Transverse colon (tissue), 4 donors: ENCODE measurements around the gene SMIM36. TPM values are rescaled to one million over a fixed set of nuclear protein-coding genes. Genes with fewer than 3 reads are reported as not detected.

ENCODE experiments used
- DNase-seq: peaks from one replicate; pipeline ENCODE4 v3.0.0-alpha.2; 2019
- H3K27ac ChIP-seq, 4 donors: fragments of 200-600 bp; sonication (generic); 2 replicates each; pipeline ENCODE4 v1.5.1; 2016 to 2018; ENCODE audit warnings: inconsistent platforms in 4 of 4
- H3K27me3 ChIP-seq: fragments of 200-600 bp; sonication (generic); 2 replicates; pipeline ENCODE4 v1.5.1; 2017; ENCODE audit warnings: inconsistent platforms
- H3K36me3 ChIP-seq, 4 donors: fragments of 200-600 bp; sonication (generic); 2 replicates each; pipeline ENCODE4 v1.5.1; 2017 to 2019; ENCODE audit warnings: inconsistent platforms in 4 of 4
- H3K4me1 ChIP-seq, 4 donors: fragments of 200-600 bp; sonication (generic); 2 replicates each; pipeline ENCODE4 v1.5.1; 2017 to 2020; ENCODE audit warnings: inconsistent platforms in 4 of 4
- H3K4me3 ChIP-seq, 4 donors: fragments of 200-600 bp; sonication (generic); 1 replicate in 1 of 4; 2 replicates in 3 of 4; pipeline versions ENCODE4 v1.5.1 to v1.6.1; 2017 to 2019; ENCODE audit warnings: inconsistent platforms in 4 of 4
- H3K9me3 ChIP-seq, 2 donors: fragments of 200-600 bp; sonication (generic); 2 replicates each; pipeline ENCODE4 v1.5.1; 2017 to 2019; ENCODE audit warnings: inconsistent platforms in 2 of 2
- EP300 ChIP-seq: sonication (generic); formaldehyde crosslinking; IDR thresholded peaks from one replicate; pipeline ENCODE4 v1.6.1; 2017; ENCODE audit warnings: antibody characterized with exemption, low read depth
- POLR2A ChIP-seq: fragments of 450-650 bp; IDR thresholded peaks from one replicate; pipeline ENCODE4 v1.6.1; 2016; ENCODE audit warnings: antibody characterized with exemption, mild to moderate bottlenecking, moderate library complexity
- POLR2AphosphoS5 ChIP-seq, 3 donors: sonication (generic); formaldehyde crosslinking; IDR thresholded peaks; one replicate each; pipeline ENCODE4 v1.6.1; 2016; ENCODE audit warnings: antibody characterized with exemption in 3 of 3
- WGBS, 2 donors: methylation state at CpG; one replicate each; pipeline ENCODE4 v1.1.5; 2018; ENCODE audit warnings: low coverage in 1 of 2; 5-methylcytosine and 5-hydroxymethylcytosine counted together
- in situ Hi-C, 4 donors: fragments of 200-750 bp; cut with MboI; loops; one replicate each; pipeline versions ENCODE4 v1.15.0 to v1.15.1; 2017; ENCODE audit warnings: low sequenced_read_pairs in 3 of 4, low pct_ligation_motif_present in 1 of 4, low pct_unique_long_range_greater_than_20kb in 1 of 4
- intact Hi-C: fragments of 100-400 bp; cut with DNase I; formaldehyde crosslinking; loops from one replicate; pipeline ENCODE4 v1.15.1; 2023; ENCODE audit warnings: low total_unique reads
- total RNA-seq, 4 donors: library from RNA; depleted of rRNA; stranded (reverse); fragments of >200 nt; gene quantifications; one replicate each; pipeline ENCODE4 v1.1.0, GENCODE V29; 2016
- TF ChIP-seq, protein P1 (sequence below), 5 experiments: fragments of 200-600 bp in 3 of 5; fragments of 450-650 bp in 2 of 5; sonication (generic) in 3 of 5; IDR thresholded peaks; 1 replicate in 2 of 5; 2 replicates in 3 of 5; pipeline ENCODE4 v1.5.1; 2016 to 2017; ENCODE audit warnings: antibody characterized with exemption in 5 of 5, inconsistent platforms in 3 of 5, mild to moderate bottlenecking in 2 of 5, moderate library complexity in 1 of 5

Gene SMIM36
- not detected for total RNA-seq

- Histone ChIP-seq H3K9me3 (no peaks in the 10 kb centered on the region), H3K27me3 (no peaks in the 10 kb centered on the region), H3K4me3 (no peak within 1 kb of the TSS), H3K27ac (no peak within 1 kb of the TSS), H3K4me1 (peaks cover 0 to 10% (median 0%) of the 10 kb centered on the region in 4 donors), H3K36me3 (no peaks in the 10 kb centered on the region)
- intact Hi-C loops, result loop anchor here (10.0 kb wide), 2 partner anchors 106 to 216 kb away; no protein-coding TSS in a partner anchor
- TF ChIP-seq, protein P1, sequence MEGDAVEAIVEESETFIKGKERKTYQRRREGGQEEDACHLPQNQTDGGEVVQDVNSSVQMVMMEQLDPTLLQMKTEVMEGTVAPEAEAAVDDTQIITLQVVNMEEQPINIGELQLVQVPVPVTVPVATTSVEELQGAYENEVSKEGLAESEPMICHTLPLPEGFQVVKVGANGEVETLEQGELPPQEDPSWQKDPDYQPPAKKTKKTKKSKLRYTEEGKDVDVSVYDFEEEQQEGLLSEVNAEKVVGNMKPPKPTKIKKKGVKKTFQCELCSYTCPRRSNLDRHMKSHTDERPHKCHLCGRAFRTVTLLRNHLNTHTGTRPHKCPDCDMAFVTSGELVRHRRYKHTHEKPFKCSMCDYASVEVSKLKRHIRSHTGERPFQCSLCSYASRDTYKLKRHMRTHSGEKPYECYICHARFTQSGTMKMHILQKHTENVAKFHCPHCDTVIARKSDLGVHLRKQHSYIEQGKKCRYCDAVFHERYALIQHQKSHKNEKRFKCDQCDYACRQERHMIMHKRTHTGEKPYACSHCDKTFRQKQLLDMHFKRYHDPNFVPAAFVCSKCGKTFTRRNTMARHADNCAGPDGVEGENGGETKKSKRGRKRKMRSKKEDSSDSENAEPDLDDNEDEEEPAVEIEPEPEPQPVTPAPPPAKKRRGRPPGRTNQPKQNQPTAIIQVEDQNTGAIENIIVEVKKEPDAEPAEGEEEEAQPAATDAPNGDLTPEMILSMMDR (IDR thresholded peaks at IDR 0.05), result no peak
- TF ChIP-seq EP300 (no peak), POLR2AphosphoS5 (IDR thresholded peaks at IDR 0.05) (no peak), POLR2A (no peak)
- in situ Hi-C loops, result loop anchor here in 3 of 4 donors (10.0 to 25.0 kb wide), 3 partner anchors 156 to 524 kb away; no protein-coding TSS in a partner anchor
- 91 to 94% methylated on average over 6 to 18 of the region's 18 CpGs for WGBS, 2 donors
- no peak for DNase-seq
These were observed at the start of gene SMIM36 for GRCh38 chr17:55510986-55511721. TSS of gene SMIM36 (minus strand) at chr17:55511452.

DNA sequence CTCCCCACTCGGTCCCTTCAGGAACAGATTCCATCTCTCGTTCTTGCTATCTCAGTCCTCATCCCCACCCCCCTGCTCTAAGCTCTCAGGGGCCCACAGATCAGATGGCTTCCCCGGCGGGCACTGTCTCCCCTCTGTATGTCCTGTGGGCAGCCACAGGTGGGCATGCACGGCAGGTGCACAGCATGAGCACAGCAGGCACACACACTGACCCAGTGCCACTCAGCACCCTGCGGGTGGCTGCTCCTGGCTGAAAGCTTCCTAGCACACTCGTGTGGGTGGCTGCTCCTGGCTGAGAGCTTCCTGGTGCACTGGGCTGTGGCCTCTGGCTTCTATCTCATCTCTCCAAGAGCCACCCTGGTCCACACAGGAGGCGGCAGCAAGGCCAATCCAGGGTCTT lies 44.5 kb upstream of the SMIM36 start:
- WGBS, 2 donors, result 86% methylated on average over 8 of the region's 8 CpGs; no CpG with 5 or more reads in 1 of the 2 donors
- in situ Hi-C loops (no loop called here), intact Hi-C loops (no loop called here)
- Histone ChIP-seq H3K36me3 (no peaks in the 10 kb centered on the region), H3K4me1 (no peaks in the 10 kb centered on the region), H3K9me3 (no peaks in the 10 kb centered on the region), H3K4me3 (no peak overlapping the region), H3K27ac (no peak overlapping the region), H3K27me3 (no peaks in the 10 kb centered on the region)
- TF ChIP-seq POLR2AphosphoS5 (IDR thresholded peaks at IDR 0.05) (no peak), POLR2A (no peak), EP300 (no peak)
- TF ChIP-seq, protein P1 (IDR thresholded peaks at IDR 0.05), result no peak
- no peak for DNase-seq

- 20 to 24% methylated on average over 1 to 2 of the region's 2 CpGs for WGBS, 2 donors
- intact Hi-C loops, result no loop called here
- DNase-seq, result no peak
- Histone ChIP-seq H3K9me3 (no peaks in the 10 kb centered on the region), H3K4me1 (no peaks in the 10 kb centered on the region), H3K27ac (no peak overlapping the region), H3K4me3 (no peak overlapping the region), H3K27me3 (no peaks in the 10 kb centered on the region), H3K36me3 (no peaks in the 10 kb centered on the region)
- in situ Hi-C loops, result loop anchor here in 2 of 4 donors (25.0 kb wide), 3 partner anchors 88 to 763 kb away; partner anchors contain the start of gene PCTP (in 1 of the 2)
- no peak for TF ChIP-seq EP300
- TF ChIP-seq POLR2AphosphoS5 (IDR thresholded peaks at IDR 0.05), result no peak
- TF ChIP-seq, protein P1 (IDR thresholded peaks at IDR 0.05), result no peak
- TF ChIP-seq POLR2A, result no peak
These were observed 37.9 kb upstream of the SMIM36 start for GRCh38 chr17:55549140-55549539.

GRCh38 chr17:55546991-55547664 lies 35.9 kb upstream of the SMIM36 start:
- Histone ChIP-seq H3K4me1 (no peaks in the 10 kb centered on the region), H3K9me3 (no peaks in the 10 kb centered on the region), H3K27ac (no peak overlapping the region), H3K27me3 (no peaks in the 10 kb centered on the region), H3K36me3 (no peaks in the 10 kb centered on the region), H3K4me3 (no peak overlapping the region)
- no peak for DNase-seq
- TF ChIP-seq POLR2AphosphoS5 (IDR thresholded peaks at IDR 0.05) (no peak), EP300 (no peak), POLR2A (no peak)
- TF ChIP-seq, protein P1 (IDR thresholded peaks at IDR 0.05), result no peak
- intact Hi-C loops (no loop called here), in situ Hi-C loops (loop anchor here in 2 of 4 donors (25.0 kb wide), 3 partner anchors 90 to 765 kb away; partner anchors contain the start of gene PCTP (in 1 of the 2))
- WGBS, 2 donors, result 94 to 100% methylated on average over 1 of the region's 1 CpG
